Ectodermal cell (in vitro differentiated cells): ENCODE results near the gene SGTA.

Experiments
- H3K27ac ChIP-seq: 2 replicates; pipeline ENCODE4 v1.7.0; 2013; ENCODE audit warnings: mild to moderate bottlenecking, low read depth, low read length; ENCODE audit not compliant: insufficient read depth, poor library complexity, severe bottlenecking
- H3K27me3 ChIP-seq: 2 replicates; pipeline ENCODE4 v1.7.0; 2013; ENCODE audit warnings: mild to moderate bottlenecking, low read length; ENCODE audit not compliant: insufficient read depth, control insufficient read depth, poor library complexity, severe bottlenecking
- H3K36me3 ChIP-seq: one replicate; pipeline ENCODE4 v1.7.0; 2013; ENCODE audit warnings: low read length; ENCODE audit not compliant: control insufficient read depth, insufficient read depth
- H3K4me1 ChIP-seq: one replicate; pipeline ENCODE4 v1.7.0; 2013; ENCODE audit warnings: low read length; ENCODE audit not compliant: control insufficient read depth, insufficient read depth
- H3K4me3 ChIP-seq: 2 replicates; pipeline ENCODE4 v1.7.0; 2013; ENCODE audit warnings: low read depth, low read length, control low read depth; ENCODE audit not compliant: insufficient read depth
- H3K9me3 ChIP-seq: 2 replicates; pipeline ENCODE4 v1.7.0; 2013; ENCODE audit warnings: mild to moderate bottlenecking, low read length, moderate library complexity; ENCODE audit not compliant: control insufficient read depth
- WGBS, 2 experiments: methylation state at CpG; one replicate each; pipeline ENCODE4 v1.1.7; 2013; ENCODE audit warnings: missing lambda C conversion rate in 2 of 2; 5-methylcytosine and 5-hydroxymethylcytosine counted together

The SGTA gene

DNA sequence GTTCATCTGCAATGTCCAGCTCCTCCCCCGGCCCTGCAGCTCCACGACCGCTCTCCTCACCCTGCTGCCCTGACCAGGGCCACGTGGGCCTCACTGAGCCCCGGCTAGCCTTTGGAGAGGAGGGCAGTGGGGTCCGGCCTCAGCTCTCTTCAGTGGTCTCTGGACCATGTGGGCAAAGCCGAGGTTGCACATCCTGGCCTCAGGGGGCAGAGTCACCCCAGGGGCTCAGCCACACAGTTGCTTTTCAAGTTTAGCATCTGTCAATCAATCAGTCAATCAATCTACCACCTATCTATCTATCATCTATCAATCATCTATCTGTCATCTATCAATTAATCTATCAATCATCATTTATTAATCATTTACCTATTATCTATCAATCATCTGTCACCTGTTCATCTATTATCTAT is 58.9 kb downstream of the SGTA start:
- no peaks in the 10 kb centered on the region for H3K9me3 ChIP-seq
- no peak overlapping the region for H3K27ac ChIP-seq
- peaks cover 43% of the 10 kb centered on the region for H3K27me3 ChIP-seq
- H3K4me1 ChIP-seq, result peaks cover 19% of the 10 kb centered on the region
- H3K4me3 ChIP-seq, result no peak overlapping the region
- 67 to 71% methylated on average over 7 of the region's 7 CpGs for WGBS, 2 experiments
- H3K36me3 ChIP-seq, result no peaks in the 10 kb centered on the region

DNA sequence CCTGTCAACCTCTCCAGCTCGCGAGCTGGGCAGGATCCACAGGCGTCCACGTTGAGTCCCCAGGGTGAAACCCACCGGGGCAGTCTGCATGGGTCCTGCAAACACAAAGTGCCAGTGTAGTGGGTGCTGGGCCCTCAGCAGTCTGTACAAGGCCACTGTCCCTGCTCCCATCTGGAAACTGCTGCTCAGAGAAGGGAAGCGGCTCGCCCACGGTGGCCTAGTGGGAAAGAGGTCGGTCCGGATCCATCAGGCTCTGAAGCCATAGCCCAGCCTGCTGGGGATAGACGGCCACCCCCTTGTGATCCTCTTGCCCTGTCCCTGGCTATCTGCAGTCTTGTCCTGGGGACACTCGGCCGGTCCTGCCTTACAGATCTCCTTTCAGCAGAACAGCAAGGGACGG is 59.3 kb downstream of the SGTA start:
- Histone ChIP-seq H3K27me3 (peaks cover 43% of the 10 kb centered on the region), H3K27ac (no peak overlapping the region)
- 78 to 83% methylated on average over 14 of the region's 14 CpGs for WGBS, 2 experiments

DNA sequence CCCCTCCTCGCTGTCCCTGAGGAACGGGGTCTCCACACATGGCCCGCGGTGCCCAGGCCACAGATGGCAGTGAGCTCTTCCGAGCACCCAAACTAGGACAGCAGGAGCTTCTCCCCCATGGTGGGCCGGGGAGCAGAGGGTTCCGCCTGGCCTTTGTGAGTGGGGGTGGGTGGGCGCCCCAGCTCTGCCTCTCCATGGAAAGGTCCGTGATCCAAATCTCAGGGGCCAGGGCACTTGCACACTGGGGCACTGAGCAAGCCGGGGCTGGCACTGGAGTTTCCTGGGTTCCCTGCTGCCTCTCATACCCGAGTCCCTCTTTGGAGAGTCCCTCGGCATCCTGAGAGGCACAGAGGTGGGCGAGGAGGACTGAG is 59.7 kb downstream of the SGTA start:
- Histone ChIP-seq H3K4me1 (peaks cover 19% of the 10 kb centered on the region), H3K36me3 (no peaks in the 10 kb centered on the region), H3K27me3 (peaks cover 43% of the 10 kb centered on the region), H3K9me3 (no peaks in the 10 kb centered on the region), H3K4me3 (no peak overlapping the region), H3K27ac (no peak overlapping the region)
- 91 to 92% methylated on average over 13 of the region's 13 CpGs for WGBS, 2 experiments

More for the DNA sequence above, 59.3 kb downstream of the SGTA start:
- H3K4me3 ChIP-seq, result no peak overlapping the region
- no peaks in the 10 kb centered on the region for H3K9me3 ChIP-seq
- H3K4me1 ChIP-seq, result peaks cover 19% of the 10 kb centered on the region
- no peaks in the 10 kb centered on the region for H3K36me3 ChIP-seq

DNA sequence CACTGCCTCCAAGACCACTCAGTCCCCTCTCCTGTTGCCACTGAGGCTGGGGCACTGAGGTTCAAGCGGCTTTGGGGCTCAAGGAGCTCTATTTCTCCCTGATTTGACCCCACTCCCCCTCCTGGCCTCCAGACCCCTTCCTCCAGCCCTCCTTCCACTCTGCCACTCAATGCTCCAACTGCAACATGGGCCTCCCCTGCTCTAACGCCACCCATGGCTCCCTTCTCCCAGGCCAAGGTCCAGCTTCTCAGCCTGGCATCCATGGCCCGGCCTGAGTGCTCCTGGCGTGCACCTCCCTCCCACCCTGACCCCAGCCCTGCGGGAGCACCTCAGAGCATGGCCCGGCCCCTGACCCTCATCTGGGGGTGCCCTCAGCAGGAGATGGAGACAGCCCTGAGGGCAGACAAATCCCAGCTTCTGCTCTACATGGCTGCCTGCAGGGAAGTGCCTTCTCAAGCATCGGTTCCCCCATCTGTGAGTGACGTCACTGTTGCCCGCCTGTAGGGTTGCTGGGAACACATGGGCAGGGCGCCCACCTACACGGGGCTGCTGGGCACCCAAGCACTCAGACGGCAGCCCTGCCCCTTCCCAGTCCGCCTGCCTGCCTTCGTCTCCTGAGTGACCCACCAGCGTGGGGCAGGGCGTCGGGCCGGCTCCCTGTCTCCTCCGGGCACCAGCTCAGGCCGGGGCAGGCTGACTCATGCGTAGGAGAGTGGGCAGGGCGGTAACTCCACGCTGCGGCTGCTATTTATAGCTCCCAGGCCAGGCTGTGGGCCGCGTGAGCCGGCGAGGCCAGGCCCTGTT is 60.3 kb downstream of the SGTA start:
- 80 to 82% methylated on average over 28 of the region's 28 CpGs for WGBS, 2 experiments
- H3K4me1 ChIP-seq, result peaks cover 19% of the 10 kb centered on the region
- H3K36me3 ChIP-seq, result no peaks in the 10 kb centered on the region
- H3K27me3 ChIP-seq, result peaks cover 43% of the 10 kb centered on the region
- no peaks in the 10 kb centered on the region for H3K9me3 ChIP-seq
- no peak overlapping the region for H3K27ac ChIP-seq
- H3K4me3 ChIP-seq, result no peak overlapping the region

DNA sequence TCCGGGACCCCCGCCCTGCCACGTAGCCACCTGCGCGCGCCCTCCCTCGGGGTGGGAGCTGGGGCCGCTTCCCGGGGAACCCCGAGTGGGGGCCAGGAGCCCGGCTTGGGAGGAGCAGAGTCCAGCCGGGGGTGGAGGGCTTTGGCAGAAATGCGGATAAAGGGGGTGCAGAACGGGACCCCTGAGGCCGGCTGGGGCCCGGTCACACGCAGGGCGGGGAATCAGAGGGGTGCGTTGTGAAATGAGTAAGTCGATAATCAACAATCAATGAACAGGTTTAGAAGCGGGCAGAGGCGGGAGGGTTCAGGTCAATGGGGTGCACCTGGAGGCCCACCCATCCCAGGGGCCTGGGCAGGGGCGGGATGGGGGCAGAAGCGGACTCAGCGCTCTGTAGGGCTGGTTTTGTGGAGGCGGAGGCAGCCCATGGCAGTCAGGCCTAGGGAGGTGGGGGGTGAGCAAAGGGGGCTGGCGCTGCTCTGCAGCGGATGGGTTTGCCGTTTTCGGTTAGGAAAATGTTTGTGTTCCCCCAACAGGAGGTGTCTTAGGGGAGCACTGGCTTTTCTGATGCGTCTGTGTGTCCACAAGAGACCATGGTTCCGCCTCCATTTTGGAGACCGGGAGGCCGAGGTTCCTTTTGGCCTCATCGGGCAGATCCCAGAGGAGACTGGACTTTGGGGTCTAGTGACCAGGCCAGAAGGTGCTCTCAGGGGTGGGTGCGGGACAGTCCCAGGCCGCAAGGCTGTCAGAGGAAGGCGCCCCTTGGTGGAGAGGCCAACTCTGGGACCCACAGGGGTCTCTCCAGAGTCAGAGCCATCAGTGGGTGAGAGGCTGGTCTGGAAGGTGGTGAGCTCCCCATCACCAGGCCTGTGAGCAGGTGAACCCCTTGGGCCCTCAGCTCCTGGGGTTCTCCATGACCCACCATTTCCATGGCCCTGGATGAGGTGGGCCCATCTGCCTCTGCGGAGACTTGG is 61.2 kb downstream of the SGTA start:
- Histone ChIP-seq H3K4me3 (peak overlapping the region; percentile 38), H3K27ac (no peak overlapping the region), H3K4me1 (peaks cover 19% of the 10 kb centered on the region), H3K36me3 (no peaks in the 10 kb centered on the region), H3K9me3 (no peaks in the 10 kb centered on the region), H3K27me3 (peaks cover 38% of the 10 kb centered on the region)
- WGBS, 2 experiments, result 33 to 35% methylated on average over 39 of the region's 39 CpGs

DNA sequence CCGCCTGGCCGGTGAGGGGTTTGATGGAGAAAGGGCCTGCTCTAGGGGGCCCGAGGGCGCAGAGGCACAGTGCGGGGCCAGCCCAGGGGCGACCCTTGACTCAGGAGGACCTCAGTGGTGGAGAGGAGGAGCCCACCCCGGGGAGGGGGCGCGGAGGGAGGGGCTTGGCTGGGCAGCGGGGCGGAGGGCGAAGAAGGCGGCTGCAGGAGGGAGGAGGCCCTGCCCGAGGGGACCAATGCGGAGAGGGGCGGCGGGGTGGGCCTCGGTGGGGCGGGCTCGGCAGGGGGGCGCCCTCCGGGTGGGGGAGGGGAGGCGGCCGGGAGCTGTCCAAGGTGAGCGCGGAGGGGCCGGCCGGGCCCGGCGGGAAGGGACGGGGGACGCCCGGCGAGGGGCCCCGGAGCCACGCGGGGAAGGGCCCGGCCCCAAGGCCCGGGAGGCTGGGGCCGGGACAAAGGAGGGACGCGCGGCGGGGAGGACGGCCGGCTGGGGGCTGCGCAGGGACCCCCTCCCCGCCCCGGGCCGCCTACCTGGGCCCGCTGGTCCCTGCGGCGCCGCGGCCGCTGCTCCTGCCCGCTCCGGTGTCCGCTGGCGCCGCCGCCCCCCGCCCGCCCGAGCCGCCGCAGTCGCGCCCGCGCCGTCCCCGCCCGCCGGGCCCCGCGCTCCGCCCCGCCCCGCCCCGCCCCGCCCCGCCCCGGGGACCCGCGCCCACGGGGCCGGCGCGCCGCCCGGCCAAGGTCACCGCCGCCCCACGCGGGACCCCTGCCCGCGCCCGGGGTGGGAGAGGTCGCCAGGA is 62.1 kb downstream of the SGTA start, which contains the start of gene DIRAS1:
DIRAS1 (minus strand) TSS at position 596 of the 793 bp plus-strand sequence. CDS start 3,566 bp downstream, outside the sequence.
- Histone ChIP-seq H3K27ac (no peak within 1 kb of the TSS), H3K27me3 (peaks cover 30% of the 10 kb centered on the region), H3K36me3 (no peaks in the 10 kb centered on the region), H3K4me1 (peaks cover 16% of the 10 kb centered on the region), H3K4me3 (peak within 1 kb of the TSS; percentile 42), H3K9me3 (no peaks in the 10 kb centered on the region)
- WGBS, 2 experiments, result 1% methylated on average over 100 of the region's 100 CpGs

DNA sequence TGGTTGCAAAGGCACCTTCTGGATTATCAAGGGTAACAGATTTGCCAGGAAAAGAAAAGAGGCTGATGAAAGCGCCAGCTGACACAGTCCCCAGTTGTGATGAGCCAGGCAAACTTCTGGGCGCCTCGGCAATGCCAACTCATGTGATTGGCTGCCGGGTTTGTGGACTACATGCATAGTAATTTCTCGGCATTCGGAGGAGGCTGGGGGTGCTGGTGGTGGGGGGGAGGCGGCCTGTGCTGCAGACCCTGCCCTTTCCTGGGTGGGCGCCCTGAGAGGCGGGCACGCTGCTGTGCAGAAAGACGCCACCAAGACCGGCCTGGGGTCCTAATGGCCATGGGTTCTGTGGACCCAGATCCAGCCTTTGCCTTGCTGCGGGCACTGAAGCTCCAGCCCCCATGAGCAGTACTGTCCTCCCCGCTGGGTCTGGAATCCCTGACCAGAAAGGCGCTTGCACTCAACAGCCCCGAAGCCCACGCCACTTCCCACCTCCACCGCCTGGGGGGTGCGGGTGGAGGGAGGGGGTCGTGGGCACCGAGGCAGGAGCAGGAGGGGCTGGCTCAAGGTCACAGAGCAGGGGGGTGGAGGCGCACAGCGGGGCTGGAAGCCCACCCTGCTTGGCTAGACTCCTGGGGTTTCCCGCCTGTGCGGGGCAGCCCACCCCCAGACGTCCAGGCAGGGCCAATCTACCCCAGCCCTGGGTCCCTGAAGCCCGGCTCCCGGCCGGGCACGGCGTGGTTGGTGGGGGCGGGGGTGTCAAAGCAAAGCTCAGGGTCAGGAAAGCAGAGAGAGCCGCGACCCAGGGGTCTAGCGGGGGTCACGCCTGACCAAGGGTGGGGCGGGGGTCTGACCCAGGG is 62.9 kb downstream of the SGTA start:
- H3K36me3 ChIP-seq, result no peaks in the 10 kb centered on the region
- peaks cover 30% of the 10 kb centered on the region for H3K27me3 ChIP-seq
- WGBS, 2 experiments, result 5 to 6% methylated on average over 37 of the region's 37 CpGs
- no peak overlapping the region for H3K27ac ChIP-seq
- peaks cover 16% of the 10 kb centered on the region for H3K4me1 ChIP-seq
- no peaks in the 10 kb centered on the region for H3K9me3 ChIP-seq
- H3K4me3 ChIP-seq, result peak overlapping the region; percentile 42

DNA sequence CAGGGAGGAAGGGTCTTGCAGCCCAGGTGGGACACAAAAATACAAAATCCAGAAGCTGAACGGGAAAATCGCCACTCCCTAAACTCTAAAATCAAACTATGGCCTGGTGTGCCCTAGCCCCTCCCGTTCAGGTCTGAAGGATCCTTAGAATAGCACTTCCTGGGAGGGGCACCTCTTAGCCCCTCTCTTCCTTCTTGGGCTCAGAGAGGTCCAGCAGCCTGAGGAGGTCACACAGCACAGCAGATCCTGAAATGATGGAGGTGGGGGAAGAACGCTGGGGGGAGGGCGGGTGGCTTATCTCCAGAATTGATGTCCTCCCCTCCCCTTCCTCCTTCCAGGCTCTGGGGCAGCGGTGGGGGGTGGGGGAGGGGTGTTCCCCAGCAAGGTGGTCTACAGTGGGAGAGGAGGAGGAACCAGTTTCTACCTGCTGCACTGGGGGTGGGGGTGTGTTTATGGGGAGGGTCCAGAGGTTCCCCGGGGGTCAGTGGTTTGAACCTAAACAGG is 63.8 kb downstream of the SGTA start:
- peaks cover 30% of the 10 kb centered on the region for H3K27me3 ChIP-seq
- H3K27ac ChIP-seq, result no peak overlapping the region
- 73% methylated on average over 4 of the region's 7 CpGs for WGBS, 2 experiments
- H3K9me3 ChIP-seq, result no peaks in the 10 kb centered on the region
- no peaks in the 10 kb centered on the region for H3K36me3 ChIP-seq
- H3K4me1 ChIP-seq, result peaks cover 16% of the 10 kb centered on the region
- no peak overlapping the region for H3K4me3 ChIP-seq
